Measurements from ENCODE around the gene F13B.

DNA sequence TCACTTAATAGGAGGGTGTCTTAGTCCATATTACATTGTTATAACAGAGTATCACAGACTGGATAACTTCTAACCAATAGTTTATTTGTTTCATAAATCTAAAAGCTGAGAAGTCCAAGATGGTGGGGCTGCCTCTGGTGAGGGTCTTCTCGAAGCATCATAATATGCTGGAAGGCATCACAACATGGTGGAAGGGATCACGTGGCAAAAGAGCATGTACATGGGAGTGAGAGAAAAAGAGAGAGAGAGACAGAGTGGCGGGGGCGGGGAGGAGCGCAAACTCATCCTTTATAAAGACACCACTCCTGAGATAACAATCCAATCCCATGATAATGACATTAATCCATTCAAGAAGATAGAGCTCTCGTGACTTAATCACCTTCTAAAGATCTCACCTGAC, 58.2 kb downstream of the F13B start:
- TF ChIP-seq GATA3 (IDR thresholded peaks at IDR 0.05; ENCODE audit: low read depth, low read length) (no peak), GATA2 (IDR thresholded peaks at IDR 0.05; ENCODE audit: low read depth, low read length) (no peak)
